Neutrophil (primary cell): ENCODE results near the gene FAM219A.
"Not testable (repeated sequence)": the region's sequence is repeated elsewhere in the genome, so short reads cannot be mapped to it uniquely, and the experiment has no call there.

Experiments
- H3K27ac ChIP-seq: fragments of 200-600 bp; sonication (generic); 2 replicates; pipeline ENCODE4 v1.5.1; 2016; ENCODE audit warnings: mild to moderate bottlenecking, moderate library complexity
- H3K27me3 ChIP-seq: fragments of 200-600 bp; sonication (generic); 2 replicates; pipeline ENCODE4 v1.6.0; 2016; ENCODE audit warnings: mild to moderate bottlenecking
- H3K36me3 ChIP-seq: fragments of 200-600 bp; sonication (generic); 2 replicates; pipeline ENCODE4 v1.5.1; 2017
- H3K4me1 ChIP-seq, 2 experiments: fragments of 200-600 bp in 1 of 2; sonication (generic) in 1 of 2; 1 replicate in 1 of 2; 2 replicates in 1 of 2; pipeline versions ENCODE4 v1.5.1 to v1.6.1; 2013 to 2016; ENCODE audit warnings: low read depth in 1 of 2, low read length in 1 of 2, mild to moderate bottlenecking in 1 of 2, moderate library complexity in 1 of 2; ENCODE audit not compliant: control insufficient read depth in 1 of 2, insufficient read depth in 1 of 2
- H3K4me3 ChIP-seq, 2 experiments: fragments of 200-600 bp in 1 of 2; sonication (generic) in 1 of 2; 1 replicate in 1 of 2; 2 replicates in 1 of 2; pipeline ENCODE4 v1.5.1; 2013 to 2016; ENCODE audit warnings: low read depth in 1 of 2, low read length in 1 of 2, mild to moderate bottlenecking in 1 of 2, moderate library complexity in 1 of 2
- H3K9me3 ChIP-seq: fragments of 200-600 bp; sonication (generic); 2 replicates; pipeline ENCODE4 v1.5.1; 2016
- CTCF ChIP-seq: fragments of 200-600 bp; sonication (generic); IDR thresholded peaks from 2 replicates; pipeline ENCODE4 v1.5.1; 2016; ENCODE audit warnings: antibody characterized with exemption

Gene FAM219A

GRCh38 chr9:34443976-34444375, 14.4 kb downstream of the FAM219A start:
- Histone ChIP-seq H3K27me3 (no peaks in the 10 kb centered on the region), H3K36me3 (no peaks in the 10 kb centered on the region), H3K9me3 (no peaks in the 10 kb centered on the region), H3K4me1 (no peaks in the 10 kb centered on the region), H3K27ac (no peak overlapping the region), H3K4me3 (no peak overlapping the region)
- TF ChIP-seq CTCF: no peak

GRCh38 chr9:34443533-34443932, 14.8 kb downstream of the FAM219A start:
- no peaks in the 10 kb centered on the region for H3K27me3 ChIP-seq
- no peak for TF ChIP-seq CTCF
- H3K36me3 ChIP-seq: peaks cover 3% of the 10 kb centered on the region
- no peak overlapping the region for H3K27ac ChIP-seq
- no peaks in the 10 kb centered on the region for H3K9me3 ChIP-seq
- H3K4me3 ChIP-seq: no peak overlapping the region
- no peaks in the 10 kb centered on the region for H3K4me1 ChIP-seq

GRCh38 chr9:34442770-34443169, 15.6 kb downstream of the FAM219A start:
- H3K27ac ChIP-seq: no peak overlapping the region
- H3K27me3 ChIP-seq: no peaks in the 10 kb centered on the region
- no peak overlapping the region for H3K4me3 ChIP-seq
- TF ChIP-seq CTCF: no peak
- H3K9me3 ChIP-seq: no peaks in the 10 kb centered on the region
- no peaks in the 10 kb centered on the region for H3K4me1 ChIP-seq
- peaks cover 8% of the 10 kb centered on the region for H3K36me3 ChIP-seq

GRCh38 chr9:34440017-34440416, 18.4 kb downstream of the FAM219A start:
- Histone ChIP-seq H3K27me3 (no peaks in the 10 kb centered on the region), H3K4me1 (no peaks in the 10 kb centered on the region), H3K27ac (no peak overlapping the region), H3K9me3 (no peaks in the 10 kb centered on the region), H3K36me3 (peaks cover 8% of the 10 kb centered on the region), H3K4me3 (no peak overlapping the region)
- TF ChIP-seq CTCF: no peak

- not testable (repeated sequence) for H3K27me3 ChIP-seq, H3K4me3 ChIP-seq, H3K4me1 ChIP-seq, H3K27ac ChIP-seq, H3K9me3 ChIP-seq, H3K36me3 ChIP-seq
Observed at GRCh38 chr9:34438465-34438864, 19.9 kb downstream of the FAM219A start.

GRCh38 chr9:34437926-34438307, 20.5 kb downstream of the FAM219A start:
- not testable (repeated sequence) for H3K27me3 ChIP-seq, H3K4me3 ChIP-seq, H3K4me1 ChIP-seq, H3K9me3 ChIP-seq, H3K27ac ChIP-seq, H3K36me3 ChIP-seq
